ENCODE results near the gene ZNF614. TPM values are rescaled to one million over a fixed set of nuclear protein-coding genes. Genes with fewer than 3 reads are reported as not detected.
"Not testable (repeated sequence)": the region's sequence is repeated elsewhere in the genome, so short reads cannot be mapped to it uniquely, and the experiment has no call there.

The ZNF614 gene
- total RNA-seq (10 to 100 TPM in 3 of 5 experiments, 1 to 10 TPM in 2; 5.0 to 14.1 (median 11.1) TPM), polyA plus RNA-seq (1 to 10 TPM; 5.6 to 7.0 TPM), total RNA-seq (27.3 reads per million, percentile 57 among the genes with 10 or more reads in this experiment)

DNA sequence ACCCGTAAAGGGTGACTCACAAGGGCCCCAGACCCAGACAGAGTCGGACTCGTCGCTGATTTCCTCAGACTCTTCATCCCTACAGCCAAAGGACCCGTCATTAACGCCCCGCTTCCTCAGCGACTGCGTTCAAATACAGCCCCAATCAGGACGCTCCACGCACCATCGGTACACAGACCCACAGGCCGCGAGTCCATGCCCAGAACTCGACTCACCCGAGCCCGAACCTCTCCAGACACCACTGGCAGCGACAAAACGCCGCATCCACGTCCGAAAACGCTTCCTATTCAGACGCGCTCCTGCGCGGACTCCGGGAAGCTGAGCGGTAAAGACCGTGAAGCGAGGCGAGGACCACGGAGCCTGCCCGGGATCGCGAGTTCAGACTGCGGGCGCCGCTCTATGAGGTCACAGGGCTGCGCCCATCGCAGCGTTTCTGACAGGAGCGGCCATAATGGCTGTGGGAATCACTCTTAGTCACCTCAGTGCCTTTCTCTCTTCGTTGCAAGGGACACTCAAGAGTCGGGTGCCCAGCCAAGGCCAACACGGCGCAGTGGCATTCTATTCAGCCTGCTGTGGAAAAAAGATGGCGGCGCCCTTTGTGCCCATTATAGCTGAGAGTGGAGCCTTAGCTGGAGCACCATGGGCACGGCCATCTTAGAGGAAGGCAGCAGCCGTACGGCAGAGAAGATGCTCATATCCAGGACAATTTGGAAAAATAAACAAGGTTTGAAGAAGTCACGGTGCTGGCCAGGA lies at the start of gene ZNF614:
Gene ZNF614, minus strand, starts transcription at position 353 of the 753 bp plus-strand sequence. CDS start 2,634 bp downstream, outside the sequence.
- Histone ChIP-seq H3K4me3 (ENCODE audit: low read length) (peak within 1 kb of the TSS; percentile 89), H3K4me1 (ENCODE audit: control insufficient read depth in 2 of 2, insufficient read depth in 2 of 2, low read length in 2 of 2) (peaks cover 12 to 16% of the 10 kb centered on the region in 2 donors), H3K9me3 (ENCODE audit: control insufficient read depth in 2 of 3, low read length in 3 of 3) (peaks cover 5 to 49% (median 24%) of the 10 kb centered on the region in 3 experiments), H3K27ac (ENCODE audit: low read depth, low read length) (peak within 1 kb of the TSS; percentile 90), H3K36me3 (ENCODE audit: control insufficient read depth in 2 of 3, insufficient read depth in 3 of 3, low read length in 3 of 3) (peaks cover 12 to 33% (median 19%) of the 10 kb centered on the region in 3 experiments), H3K27me3 (ENCODE audit: control insufficient read depth in 2 of 2, insufficient read depth in 2 of 2, low read length in 2 of 2) (no peaks in the 10 kb centered on the region)
- H3K36me3 Mint-ChIP-seq = peaks cover 27 to 81% (median 51%) of the 10 kb centered on the region in 5 donors
- peak; percentile 93 for ATAC-seq
- CTCF ChIA-PET = no interaction called here
- H3K27me3 Mint-ChIP-seq = no peaks in the 10 kb centered on the region
- POLR2A ChIA-PET = interaction anchor here (0.7 to 2.9 kb wide), 5 partner anchors 20 to 1171 kb away, joined by 3 to 25 read pairs (median 5); partner anchors contain the start of genes PPP2R1A, ZNF432 and ZNF615
- peak within 1 kb of the TSS; percentile 89 to 99 (median 96) for H3K4me3 Mint-ChIP-seq
- H3K27ac Mint-ChIP-seq = peak within 1 kb of the TSS; percentile 91 to 99 (median 96)
- H3K4me1 Mint-ChIP-seq = peaks cover 6 to 35% (median 31%) of the 10 kb centered on the region in 7 donors
- intact Hi-C loops (cut with micrococcal nuclease) = loop anchor here (1.0 to 5.0 kb wide), 11 partner anchors 20 to 1169 kb away; partner anchors contain the start of genes ZNF350 (in 2 of the 2), ZNF432 (in 2 of the 2), ZNF613 (in 2 of the 2) and ZNF615 (in 2 of the 2)
- peak; percentile 80 to 95 (median 89) for DNase-seq
- H3K9me3 Mint-ChIP-seq = peaks cover 5 to 90% (median 50%) of the 10 kb centered on the region in 11 donors

DNA sequence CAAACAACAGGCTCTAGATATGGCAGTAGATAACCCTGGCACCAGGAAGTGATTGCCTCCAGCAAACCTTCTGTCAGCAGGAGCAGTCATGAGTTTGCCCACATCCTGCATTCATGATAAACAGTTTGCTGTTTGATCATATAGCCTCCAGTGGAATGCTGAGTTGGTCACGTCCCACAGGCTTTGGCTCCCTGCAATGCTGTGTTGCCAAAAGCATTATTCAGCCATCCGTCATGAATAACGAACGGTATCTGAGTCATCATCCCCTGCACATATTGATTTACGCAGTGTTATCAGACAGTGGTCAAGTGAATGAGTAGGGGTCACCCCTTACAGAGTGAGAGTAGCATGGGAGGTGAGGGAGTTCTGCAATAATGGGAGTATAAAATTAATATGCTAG lies 42.3 kb upstream of the ZNF614 start:
- peaks cover 19 to 100% (median 87%) of the 10 kb centered on the region in 11 donors for H3K9me3 Mint-ChIP-seq
- H3K36me3 Mint-ChIP-seq = peaks cover 57 to 98% (median 89%) of the 10 kb centered on the region in 5 donors
- no peak overlapping the region for H3K4me3 Mint-ChIP-seq
- CTCF ChIA-PET = no interaction called here
- H3K4me1 Mint-ChIP-seq = peaks cover 0 to 8% (median 2%) of the 10 kb centered on the region in 7 donors
- peaks cover 24 to 95% (median 48%) of the 10 kb centered on the region in 3 experiments for H3K36me3 ChIP-seq (ENCODE audit: control insufficient read depth in 2 of 3, insufficient read depth in 3 of 3, low read length in 3 of 3)
- no peak overlapping the region for H3K27ac Mint-ChIP-seq
- no peak overlapping the region for H3K27ac ChIP-seq (ENCODE audit: low read depth, low read length)
- POLR2A ChIA-PET = no interaction called here
- no peaks in the 10 kb centered on the region for H3K4me1 ChIP-seq (ENCODE audit: control insufficient read depth in 2 of 2, insufficient read depth in 2 of 2, low read length in 2 of 2)
- intact Hi-C loops (cut with micrococcal nuclease) = no loop called here
- H3K27me3 ChIP-seq (ENCODE audit: control insufficient read depth in 2 of 2, insufficient read depth in 2 of 2, low read length in 2 of 2) = no peaks in the 10 kb centered on the region
- no peaks in the 10 kb centered on the region for H3K27me3 Mint-ChIP-seq
- DNase-seq (no peak), ATAC-seq (no peak)
- H3K9me3 ChIP-seq (ENCODE audit: control insufficient read depth in 2 of 3, low read length in 3 of 3) = peaks cover 18 to 82% (median 36%) of the 10 kb centered on the region in 3 experiments
- H3K4me3 ChIP-seq (ENCODE audit: low read length) = no peak overlapping the region

DNA sequence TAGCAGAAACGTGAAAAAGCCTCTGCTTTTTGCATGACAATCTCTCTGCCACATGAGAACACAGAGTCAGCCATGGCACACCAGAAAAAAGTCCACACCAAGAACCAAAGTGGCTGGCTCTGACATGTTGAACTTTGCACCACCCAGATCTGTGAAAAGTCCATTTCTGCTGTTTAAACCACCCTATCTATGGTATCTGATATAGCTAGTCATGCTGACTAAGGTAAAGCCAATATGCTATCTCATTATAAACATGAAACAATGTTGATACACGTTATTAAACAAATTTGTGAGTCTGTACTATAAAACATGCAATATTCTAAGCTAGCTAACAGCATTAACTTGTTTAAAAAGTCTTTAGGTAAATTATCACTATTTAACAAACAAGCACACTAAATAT lies 41.5 kb upstream of the ZNF614 start:
- no peaks in the 10 kb centered on the region for H3K27me3 Mint-ChIP-seq

DNA sequence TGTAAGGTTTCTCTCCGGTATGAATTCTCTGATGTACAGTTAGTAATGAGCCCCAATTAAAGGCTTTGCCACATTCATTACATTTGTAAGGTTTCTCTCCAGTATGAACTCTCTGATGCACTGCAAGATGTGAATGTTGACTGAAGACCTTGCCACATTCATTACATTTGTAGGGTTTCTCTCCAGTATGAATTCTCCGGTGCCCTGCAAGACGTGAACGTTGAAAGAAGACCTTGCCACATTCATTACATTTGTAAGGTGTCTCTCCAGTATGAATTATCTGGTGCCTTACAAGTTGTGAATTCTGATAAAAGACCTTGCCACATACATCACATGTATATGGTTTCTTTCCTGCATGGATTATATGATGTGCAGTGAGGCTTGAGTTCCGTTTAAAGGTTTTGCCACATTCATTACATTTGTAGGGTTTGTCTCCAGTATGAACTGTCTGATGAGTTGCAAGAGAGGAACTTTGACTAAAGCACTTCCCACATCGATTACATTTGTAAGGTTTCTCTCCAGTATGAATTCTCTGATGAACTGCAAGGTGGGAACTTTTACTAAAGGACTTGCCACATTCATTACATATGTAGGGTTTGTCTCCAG lies 38.2 kb upstream of the ZNF614 start:
- ATAC-seq (no peak), DNase-seq (no peak)
- Histone ChIP-seq H3K27me3 (ENCODE audit: control insufficient read depth in 2 of 2, insufficient read depth in 2 of 2, low read length in 2 of 2) (no peaks in the 10 kb centered on the region), H3K27ac (ENCODE audit: low read depth, low read length) (no peak overlapping the region), H3K4me1 (ENCODE audit: control insufficient read depth in 2 of 2, insufficient read depth in 2 of 2, low read length in 2 of 2) (no peaks in the 10 kb centered on the region), H3K4me3 (ENCODE audit: low read length) (peak overlapping the region; percentile 25), H3K36me3 (ENCODE audit: control insufficient read depth in 2 of 3, insufficient read depth in 3 of 3, low read length in 3 of 3) (peaks cover 15 to 64% (median 35%) of the 10 kb centered on the region in 3 experiments), H3K9me3 (ENCODE audit: control insufficient read depth in 2 of 3, low read length in 3 of 3) (peaks cover 31 to 95% (median 48%) of the 10 kb centered on the region in 3 experiments)
- POLR2A ChIA-PET = no interaction called here
- Mint-ChIP-seq H3K27ac (no peak overlapping the region), H3K9me3 (peaks cover 15 to 98% (median 80%) of the 10 kb centered on the region in 11 donors), H3K4me3 (no peak overlapping the region), H3K4me1 (peaks cover 0 to 8% (median 0%) of the 10 kb centered on the region in 7 donors), H3K27me3 (no peaks in the 10 kb centered on the region), H3K36me3 (peaks cover 46 to 83% (median 73%) of the 10 kb centered on the region in 5 donors)
- intact Hi-C loops (cut with micrococcal nuclease) = no loop called here
- CTCF ChIA-PET = no interaction called here

More for the DNA sequence above, 41.5 kb upstream of the ZNF614 start:
- Mint-ChIP-seq H3K4me3 (no peak overlapping the region), H3K4me1 (peaks cover 0 to 8% (median 0%) of the 10 kb centered on the region in 7 donors), H3K9me3 (peaks cover 15 to 100% (median 85%) of the 10 kb centered on the region in 11 donors), H3K27ac (no peak overlapping the region), H3K36me3 (peaks cover 52 to 96% (median 89%) of the 10 kb centered on the region in 5 donors)
- H3K4me3 ChIP-seq (ENCODE audit: low read length) = no peak overlapping the region
- ChIA-PET CTCF (no interaction called here), POLR2A (no interaction called here)
- peaks cover 15 to 93% (median 40%) of the 10 kb centered on the region in 3 experiments for H3K36me3 ChIP-seq (ENCODE audit: control insufficient read depth in 2 of 3, insufficient read depth in 3 of 3, low read length in 3 of 3)
- H3K27me3 ChIP-seq (ENCODE audit: control insufficient read depth in 2 of 2, insufficient read depth in 2 of 2, low read length in 2 of 2) = no peaks in the 10 kb centered on the region
- H3K4me1 ChIP-seq (ENCODE audit: control insufficient read depth in 2 of 2, insufficient read depth in 2 of 2, low read length in 2 of 2) = no peaks in the 10 kb centered on the region
- peaks cover 18 to 82% (median 43%) of the 10 kb centered on the region in 3 experiments for H3K9me3 ChIP-seq (ENCODE audit: control insufficient read depth in 2 of 3, low read length in 3 of 3)
- DNase-seq (no peak), ATAC-seq (no peak)
- intact Hi-C loops (cut with micrococcal nuclease) = no loop called here
- H3K27ac ChIP-seq (ENCODE audit: low read depth, low read length) = no peak overlapping the region

DNA sequence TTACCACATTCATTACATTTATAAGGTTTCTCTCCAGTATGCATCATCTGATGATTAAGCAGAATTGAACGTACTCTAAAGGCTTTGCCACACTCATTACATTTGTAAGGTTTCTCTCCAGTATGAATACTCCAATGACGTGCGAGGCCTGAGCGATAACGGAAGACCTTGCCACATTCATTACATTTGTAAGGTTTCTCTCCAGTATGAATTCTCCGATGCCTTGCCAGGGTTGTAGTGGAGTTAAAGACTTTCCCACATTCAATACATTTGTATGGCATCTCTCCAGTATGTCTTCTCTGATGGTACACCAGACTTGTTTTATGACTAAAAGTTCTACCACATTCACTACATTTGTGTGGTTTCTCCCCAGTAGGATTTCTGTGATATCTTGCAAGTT lies 37.2 kb upstream of the ZNF614 start:
- peaks cover 10 to 98% (median 80%) of the 10 kb centered on the region in 11 donors for H3K9me3 Mint-ChIP-seq
- DNase-seq (no peak), ATAC-seq (no peak)
- H3K9me3 ChIP-seq (ENCODE audit: control insufficient read depth in 2 of 3, low read length in 3 of 3) = peaks cover 31 to 95% (median 56%) of the 10 kb centered on the region in 3 experiments
- H3K4me3 Mint-ChIP-seq = no peak overlapping the region
- peaks cover 15 to 55% (median 26%) of the 10 kb centered on the region in 3 experiments for H3K36me3 ChIP-seq (ENCODE audit: control insufficient read depth in 2 of 3, insufficient read depth in 3 of 3, low read length in 3 of 3)
- no peaks in the 10 kb centered on the region for H3K4me1 ChIP-seq (ENCODE audit: control insufficient read depth in 2 of 2, insufficient read depth in 2 of 2, low read length in 2 of 2)
- peaks cover 40 to 80% (median 67%) of the 10 kb centered on the region in 5 donors for H3K36me3 Mint-ChIP-seq
- no peaks in the 10 kb centered on the region for H3K27me3 ChIP-seq (ENCODE audit: control insufficient read depth in 2 of 2, insufficient read depth in 2 of 2, low read length in 2 of 2)
- H3K27ac ChIP-seq (ENCODE audit: low read depth, low read length) = no peak overlapping the region
- no peaks in the 10 kb centered on the region for H3K4me1 Mint-ChIP-seq
- H3K27ac Mint-ChIP-seq = no peak overlapping the region
- intact Hi-C loops (cut with micrococcal nuclease) = no loop called here
- no peaks in the 10 kb centered on the region for H3K27me3 Mint-ChIP-seq
- H3K4me3 ChIP-seq (ENCODE audit: low read length) = no peak overlapping the region
- CTCF ChIA-PET = no interaction called here
- POLR2A ChIA-PET = no interaction called here

DNA sequence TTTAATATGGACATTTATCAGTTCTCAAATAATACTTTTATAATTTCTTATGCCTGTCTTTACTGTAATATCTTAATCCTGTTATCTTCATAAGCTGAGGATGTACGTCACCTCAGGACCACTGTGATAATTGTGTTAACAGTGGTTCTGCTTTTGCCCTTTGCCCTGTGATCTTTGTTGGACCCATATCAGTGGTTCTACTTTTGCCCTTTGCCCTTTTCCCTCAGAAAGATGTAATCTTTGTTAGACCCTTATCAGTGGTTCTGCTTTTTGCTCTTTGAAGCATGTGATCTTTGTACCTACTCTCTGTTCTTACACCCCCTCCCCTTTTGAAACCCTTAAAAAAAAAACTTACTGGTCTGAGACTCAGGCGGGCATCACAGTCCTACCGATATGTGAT lies 28.3 kb upstream of the ZNF614 start:
- CTCF ChIA-PET; H3K27me3 Mint-ChIP-seq; ATAC-seq; DNase-seq; H3K27ac Mint-ChIP-seq; H3K4me1 ChIP-seq (ENCODE audit: control insufficient read depth in 2 of 2, insufficient read depth in 2 of 2, low read length in 2 of 2); H3K4me1 Mint-ChIP-seq; intact Hi-C loops (cut with micrococcal nuclease); H3K4me3 ChIP-seq (ENCODE audit: low read length); POLR2A ChIA-PET; H3K27ac ChIP-seq (ENCODE audit: low read depth, low read length); H3K4me3 Mint-ChIP-seq; H3K27me3 ChIP-seq (ENCODE audit: control insufficient read depth in 2 of 2, insufficient read depth in 2 of 2, low read length in 2 of 2); H3K36me3 ChIP-seq (ENCODE audit: control insufficient read depth in 2 of 3, insufficient read depth in 3 of 3, low read length in 3 of 3): not testable (repeated sequence)
- peaks cover 0 to 44% (median 15%) of the 10 kb centered on the region in 3 experiments for H3K9me3 ChIP-seq (ENCODE audit: control insufficient read depth in 2 of 3, low read length in 3 of 3)
- H3K9me3 Mint-ChIP-seq = peaks cover 17 to 99% (median 75%) of the 10 kb centered on the region in 11 donors
- peaks cover 32 to 60% (median 51%) of the 10 kb centered on the region in 5 donors for H3K36me3 Mint-ChIP-seq
